ENCODE data around the gene COL4A2. TPM values are rescaled to one million over a fixed set of nuclear protein-coding genes. Genes with fewer than 3 reads are reported as not detected.

The COL4A2 gene
- total and polyA plus RNA-seq, 9 donors: 59.5 to 171 (median 136) TPM

DNA sequence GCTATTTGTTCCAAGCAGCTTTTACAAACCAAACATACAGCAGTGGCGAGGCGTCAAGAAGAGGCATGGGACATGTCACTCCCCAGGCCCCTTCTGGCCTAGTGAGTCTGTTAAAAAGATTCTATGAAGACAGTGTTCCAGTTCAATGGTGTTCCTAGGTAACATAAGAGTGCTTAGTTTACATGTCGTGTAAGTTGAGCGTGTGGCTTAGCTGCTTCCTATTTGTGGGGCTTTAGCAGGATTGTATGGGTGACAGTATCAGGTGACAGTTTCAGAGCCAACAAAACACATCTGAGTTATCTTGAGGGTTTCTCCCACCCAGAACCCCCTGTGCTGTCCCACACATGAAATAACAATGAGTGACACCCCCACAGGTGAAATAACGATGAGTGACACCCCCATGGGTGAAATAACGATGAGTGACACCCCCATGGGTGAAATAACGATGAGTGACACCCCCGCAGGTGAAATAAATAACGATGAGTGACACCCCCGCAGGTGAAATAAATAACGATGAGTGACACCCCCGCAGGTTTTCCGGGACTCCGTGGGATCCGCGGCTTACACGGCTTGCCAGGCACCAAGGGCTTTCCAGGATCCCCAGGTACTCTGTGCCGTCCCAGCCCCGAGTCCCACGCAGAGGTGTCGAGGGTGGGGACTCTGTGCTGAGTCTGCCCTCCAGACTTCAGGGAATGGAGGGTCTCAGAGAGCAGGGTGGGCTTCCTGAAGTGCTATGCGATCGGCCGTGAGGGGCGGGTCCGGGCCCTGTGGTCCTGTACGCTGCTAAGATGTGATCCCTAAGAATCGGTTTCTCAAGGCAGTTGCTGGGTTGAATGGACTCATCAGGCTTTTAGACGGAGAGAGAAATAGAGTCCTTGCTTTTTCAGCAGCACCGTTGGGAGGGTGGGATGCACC lies 185.9 kb downstream of the COL4A2 start:
- WGBS, 3 donors: 90 to 92% (median 92%) methylated on average over 30 of the region's 30 CpGs
- no peak overlapping the region for H3K27ac ChIP-seq
- DNase-seq: no peak
- intact Hi-C loops (cut with DNase I): no loop called here
- H3K9me3 ChIP-seq: no peaks in the 10 kb centered on the region
- no peaks in the 10 kb centered on the region for H3K36me3 ChIP-seq
- TF ChIP-seq EP300 (IDR thresholded peaks at IDR 0.05) (no peak), POLR2A (IDR thresholded peaks at IDR 0.05) (no peak)
- TF ChIP-seq, protein P1, sequence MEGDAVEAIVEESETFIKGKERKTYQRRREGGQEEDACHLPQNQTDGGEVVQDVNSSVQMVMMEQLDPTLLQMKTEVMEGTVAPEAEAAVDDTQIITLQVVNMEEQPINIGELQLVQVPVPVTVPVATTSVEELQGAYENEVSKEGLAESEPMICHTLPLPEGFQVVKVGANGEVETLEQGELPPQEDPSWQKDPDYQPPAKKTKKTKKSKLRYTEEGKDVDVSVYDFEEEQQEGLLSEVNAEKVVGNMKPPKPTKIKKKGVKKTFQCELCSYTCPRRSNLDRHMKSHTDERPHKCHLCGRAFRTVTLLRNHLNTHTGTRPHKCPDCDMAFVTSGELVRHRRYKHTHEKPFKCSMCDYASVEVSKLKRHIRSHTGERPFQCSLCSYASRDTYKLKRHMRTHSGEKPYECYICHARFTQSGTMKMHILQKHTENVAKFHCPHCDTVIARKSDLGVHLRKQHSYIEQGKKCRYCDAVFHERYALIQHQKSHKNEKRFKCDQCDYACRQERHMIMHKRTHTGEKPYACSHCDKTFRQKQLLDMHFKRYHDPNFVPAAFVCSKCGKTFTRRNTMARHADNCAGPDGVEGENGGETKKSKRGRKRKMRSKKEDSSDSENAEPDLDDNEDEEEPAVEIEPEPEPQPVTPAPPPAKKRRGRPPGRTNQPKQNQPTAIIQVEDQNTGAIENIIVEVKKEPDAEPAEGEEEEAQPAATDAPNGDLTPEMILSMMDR (IDR thresholded peaks at IDR 0.05): no peak
- no peaks in the 10 kb centered on the region for H3K27me3 ChIP-seq
- no peak overlapping the region for H3K4me3 ChIP-seq
- H3K4me1 ChIP-seq (ENCODE audit: insufficient read depth): no peaks in the 10 kb centered on the region

DNA sequence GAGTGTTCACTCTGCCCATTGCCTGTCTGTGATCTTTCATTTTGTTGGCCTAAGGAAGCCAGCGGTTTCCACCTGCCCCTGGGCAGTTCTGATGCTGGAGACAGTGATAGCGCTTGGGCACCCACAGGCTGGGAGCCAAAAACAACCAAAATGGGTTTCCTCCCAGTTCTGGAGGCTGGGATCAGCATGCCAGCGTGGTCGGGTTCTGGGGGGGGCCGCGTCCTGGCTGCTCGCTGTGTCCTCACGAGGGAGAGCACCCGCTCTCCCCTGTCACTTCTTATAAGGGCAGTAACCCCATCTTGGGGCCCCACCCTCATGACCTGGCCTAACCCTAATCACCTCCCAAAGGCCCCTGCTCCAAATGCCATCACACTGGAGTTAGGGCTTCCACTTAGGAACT lies 186.5 kb downstream of the COL4A2 start:
- Histone ChIP-seq H3K4me1 (ENCODE audit: insufficient read depth) (no peaks in the 10 kb centered on the region), H3K36me3 (no peaks in the 10 kb centered on the region), H3K4me3 (no peak overlapping the region), H3K27ac (no peak overlapping the region), H3K27me3 (no peaks in the 10 kb centered on the region), H3K9me3 (no peaks in the 10 kb centered on the region)
- no peak for DNase-seq
- intact Hi-C loops (cut with DNase I): no loop called here
- TF ChIP-seq, protein P1 (IDR thresholded peaks at IDR 0.05): no peak
- TF ChIP-seq POLR2A (IDR thresholded peaks at IDR 0.05): no peak
- TF ChIP-seq EP300 (IDR thresholded peaks at IDR 0.05): no peak
- WGBS, 3 donors: 84 to 93% (median 91%) methylated on average over 9 of the region's 9 CpGs

DNA sequence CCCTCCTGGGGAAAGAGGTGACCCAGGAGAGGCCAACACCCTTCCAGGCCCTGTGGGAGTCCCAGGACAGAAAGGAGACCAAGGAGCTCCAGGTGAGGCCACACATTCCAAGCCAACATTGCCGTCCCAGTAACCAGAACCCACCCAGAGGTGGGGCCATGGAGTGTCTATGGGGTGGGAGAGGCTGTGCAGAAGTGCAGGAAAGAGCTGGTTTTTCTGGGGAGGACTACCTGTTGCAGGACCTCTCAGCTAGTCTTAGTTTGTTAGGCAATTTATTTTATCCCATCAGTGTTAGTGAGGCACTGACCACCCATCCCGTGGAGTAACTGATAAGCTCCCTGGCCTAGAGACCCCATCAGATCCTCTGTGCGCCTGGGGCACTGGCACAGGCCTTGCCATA lies 188.3 kb downstream of the COL4A2 start:
- WGBS, 3 donors: 77 to 88% (median 88%) methylated on average over 3 of the region's 3 CpGs
- intact Hi-C loops (cut with DNase I): loop anchor here in 1 of 4 donors (5.0 kb wide), 1 partner anchor 33 kb away; no protein-coding TSS in a partner anchor
- H3K4me3 ChIP-seq: no peak overlapping the region
- no peak overlapping the region for H3K27ac ChIP-seq
- H3K9me3 ChIP-seq: no peaks in the 10 kb centered on the region
- no peak for TF ChIP-seq EP300 (IDR thresholded peaks at IDR 0.05)
- TF ChIP-seq POLR2A (IDR thresholded peaks at IDR 0.05): no peak
- TF ChIP-seq, protein P1 (IDR thresholded peaks at IDR 0.05): no peak
- no peaks in the 10 kb centered on the region for H3K4me1 ChIP-seq (ENCODE audit: insufficient read depth)
- no peak for DNase-seq
- no peaks in the 10 kb centered on the region for H3K36me3 ChIP-seq
- H3K27me3 ChIP-seq: no peaks in the 10 kb centered on the region

DNA sequence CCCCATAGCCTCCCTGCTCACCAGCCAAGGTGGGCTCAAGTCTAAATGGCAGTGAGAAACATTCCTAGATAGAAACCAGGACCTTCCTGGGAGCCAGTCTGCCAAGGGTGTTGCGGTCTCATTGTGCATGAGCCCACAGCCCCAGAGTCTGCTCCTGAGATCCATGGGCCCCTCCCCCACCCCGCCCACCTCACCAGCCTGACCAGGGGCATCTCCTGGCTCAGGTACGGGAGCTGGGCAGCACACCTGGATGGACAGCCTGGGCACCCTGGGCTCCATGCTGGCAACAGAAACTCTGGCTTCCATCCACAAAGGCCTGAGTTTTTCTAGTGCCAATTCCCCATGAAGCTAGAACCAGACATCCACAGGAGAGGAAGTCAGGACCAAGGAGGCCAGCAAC lies 188.8 kb downstream of the COL4A2 start:
- Histone ChIP-seq H3K4me1 (ENCODE audit: insufficient read depth) (no peaks in the 10 kb centered on the region), H3K27ac (no peak overlapping the region), H3K4me3 (no peak overlapping the region), H3K9me3 (no peaks in the 10 kb centered on the region), H3K36me3 (no peaks in the 10 kb centered on the region), H3K27me3 (no peaks in the 10 kb centered on the region)
- 87 to 92% (median 92%) methylated on average over 2 to 3 of the region's 3 CpGs for WGBS, 3 donors
- no peak for DNase-seq
- intact Hi-C loops (cut with DNase I): loop anchor here in 1 of 4 donors (5.0 kb wide), 1 partner anchor 34 kb away; no protein-coding TSS in a partner anchor
- TF ChIP-seq, protein P1 (IDR thresholded peaks at IDR 0.05): no peak

All from ovary (tissue), 9 donors.